GM19238 (cell line): ENCODE results near the gene KCNH8.

Experiments
- DNase-seq: peaks from one replicate; pipeline ENCODE4 v3.0.0; 2011; ENCODE audit warnings: low spot score; ENCODE audit not compliant: insufficient read length

KCNH8 gene

DNA sequence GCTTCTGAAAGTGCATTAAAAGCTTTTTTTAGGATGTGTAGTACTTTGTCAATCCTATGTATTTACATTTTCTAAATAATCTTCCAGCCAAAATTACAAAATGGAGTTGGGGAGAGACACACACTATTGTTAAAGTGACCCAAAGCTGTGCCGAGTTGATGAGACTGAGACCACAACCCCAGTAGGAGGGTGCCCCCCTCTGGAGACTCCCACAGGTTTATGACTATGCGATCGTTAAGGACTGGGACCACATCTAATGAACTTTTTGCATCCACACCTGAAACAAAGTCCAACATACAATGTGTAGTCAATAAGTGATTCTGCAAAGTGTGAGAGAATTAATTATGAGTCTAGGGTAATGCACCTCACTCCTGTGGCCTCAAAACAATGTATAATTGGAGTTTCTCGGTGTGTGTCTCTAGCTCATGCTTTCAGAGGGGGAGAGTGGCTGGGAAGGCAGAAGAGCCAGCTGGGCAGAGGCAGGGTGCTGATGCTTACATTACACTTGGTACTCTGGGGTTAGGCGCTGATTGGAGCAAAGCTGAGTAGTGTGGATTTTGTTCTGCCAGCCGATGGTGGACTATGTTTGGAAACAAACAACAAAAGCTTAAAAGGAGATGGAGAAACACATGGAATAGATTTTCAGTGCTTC lies 102.8 kb downstream of the KCNH8 start:
- DNase-seq: no peak

DNA sequence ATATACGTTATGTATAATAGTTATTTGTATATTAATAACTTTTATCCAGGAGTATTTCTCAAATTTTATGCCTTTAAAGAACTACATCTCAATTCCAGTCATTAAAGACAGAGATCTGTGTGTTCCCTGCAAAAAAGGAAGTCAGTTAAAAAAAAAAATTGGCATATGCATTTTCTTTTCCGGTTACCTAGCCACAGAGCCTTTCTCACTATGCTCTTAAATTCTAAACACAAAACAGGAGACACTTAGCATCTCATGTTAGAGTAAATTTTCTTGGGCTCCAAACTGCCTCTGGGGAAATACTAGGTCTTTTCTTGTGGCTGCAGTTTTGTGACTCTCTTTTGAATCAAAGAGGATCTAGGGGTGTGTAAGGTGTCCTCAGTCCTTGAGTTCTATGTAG lies 105.9 kb downstream of the KCNH8 start:
- no peak for DNase-seq

DNA sequence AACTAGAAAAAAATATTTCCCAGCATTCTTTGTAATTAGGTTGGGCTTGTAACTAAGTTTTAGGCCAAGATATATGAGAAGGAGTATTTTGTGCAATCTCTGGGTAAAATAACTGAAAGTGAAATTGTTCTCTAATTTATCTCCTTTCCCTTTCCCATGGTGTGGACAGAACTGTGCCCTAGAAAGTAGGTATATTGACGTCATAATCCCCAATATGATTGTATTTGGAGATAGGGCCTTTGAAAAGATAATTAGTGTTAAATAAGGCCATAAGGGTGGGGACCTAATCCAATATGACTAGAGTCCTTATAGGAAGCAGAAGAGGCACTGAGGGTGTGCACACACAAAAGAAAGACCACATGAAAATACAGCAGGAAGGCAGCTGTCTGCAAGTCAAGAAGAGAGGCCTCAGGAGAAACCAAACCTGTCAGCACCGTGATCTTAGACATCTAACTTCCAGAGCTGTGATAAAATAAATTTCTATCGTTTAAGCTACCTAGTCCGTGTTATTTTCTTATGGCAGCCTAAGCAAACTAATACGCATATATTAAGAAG lies 106.6 kb downstream of the KCNH8 start:
- no peak for DNase-seq

DNA sequence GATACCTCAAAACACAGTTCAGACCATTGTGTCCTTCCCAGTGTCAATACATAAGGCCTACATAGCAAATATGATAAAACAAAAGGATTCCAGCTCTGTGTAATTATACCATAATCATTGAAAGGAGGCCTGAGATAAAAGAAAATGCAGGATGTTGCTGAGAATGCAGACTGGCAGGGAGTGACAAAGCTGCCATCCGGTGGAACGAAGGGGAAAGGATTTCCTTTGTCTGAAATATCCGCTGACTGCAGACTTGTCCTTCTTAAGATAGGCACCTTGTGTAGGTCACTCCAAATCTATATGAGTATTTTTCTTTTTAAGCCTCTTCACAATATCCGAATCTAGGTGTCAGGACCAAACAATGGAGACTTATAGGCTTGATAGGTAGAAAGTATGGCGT lies 108.0 kb downstream of the KCNH8 start:
- no peak for DNase-seq

DNA sequence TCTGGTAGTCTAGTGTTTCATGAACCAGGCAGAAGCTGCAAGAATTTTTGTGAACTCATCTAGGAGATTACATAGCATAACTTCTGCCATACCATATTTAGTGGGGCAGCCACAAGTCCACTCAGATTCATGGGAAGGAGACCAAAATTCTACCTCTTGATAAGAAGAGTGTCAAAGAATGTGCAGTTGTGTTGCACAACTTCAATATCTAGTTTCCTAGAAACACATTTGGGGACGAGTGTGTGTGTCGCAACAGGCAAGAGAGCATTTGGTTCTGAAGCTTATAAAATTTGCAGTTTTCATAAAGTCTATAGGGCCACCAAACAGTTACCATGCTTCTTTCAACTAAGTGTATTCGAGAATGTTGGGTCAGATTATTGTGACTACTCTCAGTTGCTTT lies 115.3 kb downstream of the KCNH8 start:
- no peak for DNase-seq

DNA sequence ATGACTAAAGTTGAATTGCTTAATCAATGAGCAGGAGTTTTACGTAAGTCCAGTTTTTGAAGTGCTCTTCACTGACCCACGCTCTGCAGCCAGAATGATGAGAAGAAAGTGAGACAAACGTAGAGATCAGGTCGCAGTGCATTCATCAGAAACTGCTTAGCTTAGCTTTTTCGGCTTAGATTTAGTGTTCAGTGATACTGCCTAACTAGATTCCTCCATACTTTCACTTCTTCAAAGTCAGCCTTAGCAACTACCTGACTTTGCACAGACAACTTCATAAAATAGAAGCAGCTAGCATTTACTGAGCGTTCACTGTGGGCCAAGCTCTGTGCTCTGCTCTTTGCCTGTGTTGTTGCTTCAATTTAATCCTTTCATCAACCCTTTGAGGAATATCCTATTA lies 116.1 kb downstream of the KCNH8 start:
- DNase-seq: no peak

DNA sequence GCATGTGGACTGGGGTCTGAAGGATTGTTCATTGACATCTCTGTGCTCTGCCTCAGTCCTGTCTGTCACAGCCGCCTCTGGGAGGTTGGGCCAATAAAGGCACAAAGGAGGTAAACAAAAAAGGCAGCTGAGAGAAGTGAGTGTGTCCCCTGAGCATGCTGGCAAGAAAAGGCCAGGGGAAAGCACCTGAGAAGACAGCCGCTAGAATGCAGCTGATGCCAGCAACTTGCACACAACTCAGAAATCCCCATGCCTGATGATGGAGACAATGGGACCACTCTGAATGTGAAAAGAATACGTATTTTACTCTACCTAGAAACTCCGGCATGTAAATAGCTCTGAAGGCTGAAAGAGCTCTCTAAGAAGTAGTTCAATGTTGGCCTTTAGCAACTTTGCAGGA lies 118.7 kb downstream of the KCNH8 start:
- DNase-seq: no peak

DNA sequence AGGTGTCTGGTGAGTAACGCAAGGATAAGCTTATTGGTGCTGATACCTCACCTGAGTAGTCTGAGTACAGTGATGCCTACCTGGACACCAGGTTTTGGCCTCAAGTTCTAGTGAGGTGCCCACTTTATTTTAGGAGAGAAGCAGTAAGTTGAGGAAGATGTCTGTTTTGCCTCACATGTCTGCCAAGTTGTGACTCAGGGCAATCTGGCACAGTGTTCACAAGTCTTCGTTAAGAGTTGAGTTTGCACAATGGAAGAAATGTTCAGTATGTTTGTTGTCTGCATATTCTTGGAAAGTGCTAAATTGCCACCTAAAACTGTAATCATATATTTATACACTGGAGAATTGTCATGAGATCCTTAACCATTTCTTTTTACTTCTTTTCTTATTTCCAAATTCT lies 122.2 kb downstream of the KCNH8 start:
- DNase-seq: no peak

DNA sequence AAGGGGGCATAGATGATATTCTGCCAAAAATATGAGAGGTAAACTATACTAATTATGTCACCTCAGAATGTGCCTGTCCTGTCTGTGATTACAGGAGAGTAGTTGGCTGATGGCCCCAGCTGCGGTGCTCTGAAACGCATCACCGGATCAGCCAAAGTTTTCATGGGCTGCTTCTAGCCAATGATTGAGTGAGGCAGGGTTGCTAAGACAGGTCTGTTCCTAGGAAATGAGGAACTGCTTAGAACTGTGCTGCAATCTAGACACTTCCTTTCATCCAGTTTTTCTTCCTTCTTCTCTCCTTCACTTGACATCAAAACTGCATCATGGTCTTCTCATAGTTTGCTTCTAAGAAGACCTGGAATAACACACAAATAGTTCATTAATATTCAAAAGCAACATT lies 124.0 kb downstream of the KCNH8 start:
- no peak for DNase-seq

DNA sequence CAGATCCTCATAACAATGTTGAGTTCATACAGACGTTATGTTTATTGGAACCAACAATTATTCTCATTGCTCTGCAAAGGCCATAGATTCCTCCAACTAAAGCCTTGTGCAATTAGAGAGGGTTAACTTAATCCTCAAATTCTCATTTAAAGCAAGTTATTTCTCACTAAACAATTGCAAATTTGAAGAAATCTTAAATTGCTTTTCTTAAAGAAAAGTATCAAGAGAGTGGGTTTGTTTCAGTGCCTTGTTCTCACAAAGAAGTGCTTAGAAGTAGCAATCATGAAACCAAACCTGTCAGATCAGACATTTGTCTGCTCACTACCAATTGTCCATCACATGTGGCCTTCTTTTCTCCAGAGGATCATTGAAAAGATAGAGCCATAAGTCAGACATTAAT lies 124.8 kb downstream of the KCNH8 start:
- DNase-seq: no peak

DNA sequence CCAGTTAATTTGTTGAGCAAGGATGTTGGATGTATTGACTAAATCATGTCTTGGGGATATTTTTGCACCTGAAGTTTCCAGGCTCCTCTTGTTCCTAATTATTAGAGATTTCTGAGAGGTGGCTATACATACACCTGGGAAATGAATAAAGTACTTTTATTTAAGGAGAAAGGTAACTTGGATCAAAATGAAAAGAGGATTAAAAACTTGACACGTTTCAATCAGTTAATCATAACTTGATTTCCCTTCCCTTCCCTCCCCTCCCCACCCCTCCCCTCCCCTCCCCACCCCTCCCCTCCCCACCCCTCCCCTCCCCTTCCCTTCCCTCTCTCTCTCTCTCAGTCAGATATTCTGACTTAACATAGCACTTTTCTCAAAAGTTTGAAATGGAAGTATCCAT lies 126.3 kb downstream of the KCNH8 start:
- no peak for DNase-seq

DNA sequence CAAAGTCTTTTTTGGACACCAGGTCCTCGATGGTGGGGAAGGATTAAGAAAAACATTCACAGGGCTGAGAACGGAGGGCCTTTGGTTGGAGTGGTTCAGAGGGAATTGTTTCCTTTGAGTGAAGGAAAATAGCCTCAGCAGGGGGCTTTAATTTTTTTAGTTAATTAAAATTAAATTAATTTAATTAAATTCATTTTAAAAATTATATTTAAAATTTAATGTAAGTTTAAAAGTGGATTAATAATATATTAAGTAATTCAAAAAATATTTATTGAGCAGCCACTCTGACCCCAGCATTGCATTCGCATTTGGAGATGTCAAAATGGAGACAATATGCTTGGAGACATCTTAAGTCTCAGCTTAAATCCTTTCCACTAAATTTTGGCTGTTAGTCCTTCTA lies 136.7 kb downstream of the KCNH8 start:
- DNase-seq: no peak

DNA sequence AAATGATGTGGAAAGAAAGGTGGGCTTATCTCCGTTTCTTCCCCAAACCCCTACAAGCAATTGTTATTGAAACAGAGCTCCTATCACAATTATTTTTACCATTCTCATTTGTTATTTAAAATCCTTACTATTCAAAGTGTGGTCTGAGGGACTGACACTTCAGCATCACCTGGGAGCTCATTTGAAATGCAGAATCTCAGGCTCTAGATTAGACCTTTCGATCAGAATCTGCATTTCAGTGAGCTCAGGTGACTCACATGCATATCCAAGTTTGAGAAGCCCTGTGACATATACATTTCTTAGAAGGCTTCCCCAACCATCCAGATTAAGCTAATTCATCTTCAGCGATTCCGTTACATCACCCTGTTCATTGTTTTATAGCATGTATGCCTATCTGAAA lies 145.0 kb downstream of the KCNH8 start:
- DNase-seq: no peak

DNA sequence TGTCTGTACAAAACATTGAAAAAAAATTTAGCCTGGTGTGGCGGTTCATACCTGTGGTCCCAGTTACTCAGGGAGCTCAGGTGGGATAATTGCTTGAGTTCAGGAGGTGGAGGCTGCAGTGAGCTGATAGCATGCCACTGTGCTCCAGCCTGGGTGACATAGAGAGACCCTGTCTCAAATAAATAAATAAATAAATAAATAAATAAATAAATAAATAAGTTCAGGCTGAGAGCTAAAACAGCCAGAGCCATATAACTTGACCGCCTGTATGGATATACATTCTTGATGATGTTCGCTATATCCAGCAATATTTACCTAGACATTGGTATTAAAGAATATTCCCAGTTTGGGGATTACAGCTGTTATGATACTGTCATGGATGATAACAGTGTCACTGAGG lies 146.9 kb downstream of the KCNH8 start:
- no peak for DNase-seq

DNA sequence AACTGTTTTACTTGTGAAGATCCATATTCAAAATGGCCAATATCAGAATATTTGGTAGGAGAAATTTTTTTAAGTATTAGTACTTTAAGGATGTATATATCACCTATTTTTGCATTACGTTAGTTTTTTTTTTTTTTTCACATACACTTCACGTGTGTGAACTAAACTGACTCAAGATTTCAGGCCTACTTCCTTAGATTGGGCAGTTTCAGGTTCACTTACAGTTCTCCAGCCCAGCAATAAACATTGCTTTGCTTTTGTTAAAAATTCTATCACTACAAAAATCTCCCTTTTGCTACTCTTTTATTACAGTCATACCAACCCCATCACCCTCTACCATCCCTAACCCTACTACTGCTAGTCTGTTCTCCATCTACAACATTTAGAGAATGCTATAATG lies 183.6 kb downstream of the KCNH8 start:
- DNase-seq: no peak

DNA sequence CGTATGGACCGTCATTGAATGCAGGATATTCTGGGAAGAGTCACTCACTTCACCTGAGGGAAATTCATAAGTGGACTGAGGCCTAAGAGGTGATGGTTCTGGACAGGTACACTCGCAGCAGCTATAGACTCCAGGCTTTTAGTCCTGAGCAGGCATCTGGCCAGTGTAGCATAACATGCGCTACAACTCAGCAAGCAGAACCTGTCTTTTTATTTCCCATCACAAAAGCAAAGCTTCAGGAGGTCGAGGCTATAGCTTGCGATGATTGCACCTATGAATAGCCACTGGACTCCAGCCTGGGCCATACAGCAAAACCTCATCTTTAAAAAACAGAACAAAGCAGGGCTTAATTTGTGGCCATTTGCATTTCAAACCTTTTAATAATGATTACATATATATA lies 185.8 kb downstream of the KCNH8 start:
- no peak for DNase-seq

DNA sequence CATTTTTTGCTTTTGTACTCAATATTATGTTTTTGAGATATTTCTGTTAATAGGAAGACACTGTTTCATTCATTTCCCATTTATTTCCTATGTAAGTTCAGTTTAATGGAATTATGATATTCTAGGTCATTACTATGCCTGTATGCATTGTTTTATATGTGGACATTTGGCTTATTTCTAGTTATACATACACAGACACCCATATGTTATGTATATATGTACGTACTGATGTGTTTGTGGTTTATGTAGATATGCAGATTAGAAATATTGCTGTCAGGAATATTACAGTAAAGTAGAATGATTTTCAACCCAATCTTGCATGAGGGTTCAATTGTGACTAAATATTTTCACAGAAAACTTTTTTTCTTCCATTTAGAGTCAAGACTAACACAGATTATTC lies 190.5 kb downstream of the KCNH8 start:
- no peak for DNase-seq

DNA sequence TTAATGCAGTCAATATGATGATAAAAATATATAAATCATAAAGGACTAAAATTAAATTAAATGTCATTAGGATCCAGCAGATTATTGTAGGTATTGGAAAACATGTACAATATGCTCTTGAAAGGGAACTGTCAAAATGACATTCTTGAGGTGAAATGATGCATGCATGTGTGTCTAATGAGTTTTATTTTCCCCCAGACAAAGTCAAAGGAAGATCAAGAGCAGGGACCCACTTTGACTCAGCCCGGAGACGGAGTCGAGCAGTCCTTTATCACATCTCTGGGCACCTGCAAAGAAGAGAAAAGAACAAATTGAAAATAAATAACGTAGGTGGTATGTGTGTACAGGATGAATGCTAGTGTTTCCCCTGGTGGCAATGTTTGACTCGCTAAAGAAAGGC lies 194.1 kb downstream of the KCNH8 start:
- DNase-seq: no peak

DNA sequence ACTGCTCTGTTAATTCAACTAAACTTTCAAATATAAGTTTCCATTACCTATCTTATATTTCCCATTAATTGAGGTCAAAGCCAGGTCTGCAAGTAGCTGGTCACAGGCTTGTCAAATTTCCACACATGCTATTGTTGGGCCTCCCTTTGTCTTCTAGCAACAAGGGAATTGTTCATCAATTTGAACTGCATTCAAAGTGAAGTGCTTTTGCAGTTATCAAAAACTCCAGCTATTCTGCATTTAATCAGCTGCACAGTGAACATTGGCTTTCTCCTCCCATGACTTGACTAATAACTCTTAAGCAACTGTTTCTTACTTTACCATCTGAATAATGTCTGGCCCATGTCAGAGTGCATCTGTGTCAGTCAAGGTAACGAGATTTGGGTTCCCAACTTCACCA lies 198.4 kb downstream of the KCNH8 start:
- DNase-seq: no peak

DNA sequence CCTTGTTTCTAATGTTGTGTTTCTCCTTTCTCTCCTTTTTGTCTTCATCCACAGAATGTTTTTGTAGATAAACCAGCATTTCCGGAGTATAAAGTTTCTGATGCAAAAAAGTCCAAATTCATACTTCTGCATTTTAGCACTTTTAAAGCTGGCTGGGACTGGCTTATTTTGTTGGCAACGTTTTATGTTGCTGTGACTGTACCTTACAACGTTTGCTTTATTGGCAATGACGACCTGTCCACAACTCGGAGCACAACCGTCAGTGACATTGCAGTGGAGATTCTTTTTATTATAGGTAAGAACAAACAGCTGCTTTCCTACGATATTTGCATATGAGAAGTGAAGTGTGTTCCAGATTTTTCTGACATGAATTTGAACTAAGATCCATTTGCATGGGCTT lies 199.4 kb downstream of the KCNH8 start:
- no peak for DNase-seq

DNA sequence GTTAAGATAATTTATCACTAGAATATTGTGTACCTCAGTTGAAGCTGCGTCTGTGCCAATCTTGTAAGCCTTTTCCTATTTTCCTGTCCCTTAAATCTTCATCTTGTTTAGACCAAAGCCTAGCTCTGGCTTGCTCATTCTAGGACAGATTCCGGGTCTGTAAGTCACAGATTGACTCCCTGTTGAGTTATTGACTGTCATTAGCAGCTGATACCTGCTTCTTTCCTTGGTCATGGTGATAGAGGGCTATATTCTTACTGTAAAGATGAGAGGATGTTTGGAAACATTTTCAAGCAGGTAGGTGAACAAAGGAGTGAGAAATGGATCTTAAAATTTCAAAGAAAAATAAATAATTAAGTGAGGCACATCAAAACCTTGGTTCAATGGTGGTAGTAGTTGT lies 200.2 kb downstream of the KCNH8 start:
- no peak for DNase-seq

DNA sequence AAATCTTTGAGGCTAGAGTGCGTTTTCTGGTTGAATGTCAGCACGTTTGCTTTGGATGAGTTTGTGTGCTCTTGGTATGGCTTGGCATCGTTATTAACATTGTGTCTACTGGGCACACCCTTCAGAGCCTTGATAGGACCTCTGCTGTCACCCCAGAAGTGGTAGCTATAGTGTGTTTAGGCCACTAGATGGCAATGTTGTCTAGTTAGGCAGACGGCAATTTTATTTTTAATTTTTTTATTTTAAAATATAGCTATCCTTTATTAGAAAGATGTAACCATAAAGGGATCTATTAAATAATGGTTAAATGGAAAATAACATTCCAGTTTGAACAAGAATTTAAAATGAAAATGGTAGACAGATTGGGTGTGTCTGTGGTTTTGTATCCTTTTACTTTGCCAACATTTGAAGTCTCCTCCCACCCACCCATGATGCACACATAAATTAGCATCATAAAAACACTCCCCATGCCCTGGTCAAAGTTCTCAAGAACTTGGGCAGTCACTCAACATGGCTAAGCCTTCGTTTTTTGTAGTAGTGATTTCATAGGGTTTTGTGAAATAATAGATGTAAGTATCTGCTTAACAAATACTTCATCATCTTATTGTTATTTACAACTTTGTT lies 200.7 kb downstream of the KCNH8 start:
- peak; percentile 10 for DNase-seq

DNA sequence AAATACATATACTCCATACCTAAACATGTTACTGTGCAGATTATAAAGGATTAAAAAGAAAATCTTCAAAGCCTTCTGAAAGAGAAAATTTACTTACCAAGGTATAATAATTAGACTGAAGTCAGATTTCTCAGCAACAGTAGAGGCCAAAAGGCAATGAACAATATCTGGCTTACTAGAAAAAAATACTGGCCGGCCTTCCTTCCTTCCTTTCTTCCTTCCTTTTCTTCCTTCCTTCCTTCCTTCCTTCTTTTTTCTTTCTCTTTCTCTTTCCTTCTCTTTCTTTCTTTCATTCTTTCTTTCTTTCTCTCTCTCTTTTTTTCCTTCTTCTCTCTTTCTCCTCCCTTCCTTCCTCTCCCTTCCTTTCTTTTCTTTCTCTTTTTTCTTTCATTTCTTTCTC lies 209.6 kb downstream of the KCNH8 start:
- no peak for DNase-seq
